Placental pericyte (primary cell): ENCODE results near the gene PRAMEF8. TPM values are rescaled to one million over a fixed set of nuclear protein-coding genes. Genes with fewer than 3 reads are reported as not detected.

Source experiments
- small RNA-seq: library from RNA; depleted of rRNA; stranded (forward); fragments of <200 nt; gene quantifications from one replicate; pipeline ENCODE3, GENCODE V24; 2012; ENCODE audit warnings: low replicate concordance
- total RNA-seq: library from RNA; depleted of rRNA; stranded (reverse); fragments of >200 nt; gene quantifications from 2 replicates; pipeline ENCODE4 v1.2.3, GENCODE V29; 2012

PRAMEF8 gene
- not detected in 2 replicates for total RNA-seq

DNA sequence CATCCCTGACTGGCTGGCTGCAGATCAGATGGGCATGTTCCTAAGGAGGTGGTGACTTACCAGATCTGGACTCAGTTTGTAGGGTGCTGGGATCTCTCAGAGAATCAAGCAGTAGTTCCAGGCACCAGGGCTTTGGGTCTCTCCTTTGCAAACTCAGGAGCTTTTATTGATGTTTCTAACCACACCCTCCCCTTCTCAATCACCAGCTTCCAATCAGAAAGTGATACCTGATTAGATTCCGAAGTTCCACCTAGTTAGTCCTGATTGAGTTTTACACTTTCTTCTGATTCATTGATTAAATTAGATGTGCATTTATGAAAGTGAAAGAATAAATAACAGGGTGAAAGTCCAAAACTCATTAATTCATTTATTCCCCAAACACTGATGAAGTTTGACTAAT, at the start of gene PRAMEF8:
PRAMEF8 (minus strand) TSS at position 101 of the 400 bp plus-strand sequence. CDS start 1,046 bp downstream, outside the sequence.

DNA sequence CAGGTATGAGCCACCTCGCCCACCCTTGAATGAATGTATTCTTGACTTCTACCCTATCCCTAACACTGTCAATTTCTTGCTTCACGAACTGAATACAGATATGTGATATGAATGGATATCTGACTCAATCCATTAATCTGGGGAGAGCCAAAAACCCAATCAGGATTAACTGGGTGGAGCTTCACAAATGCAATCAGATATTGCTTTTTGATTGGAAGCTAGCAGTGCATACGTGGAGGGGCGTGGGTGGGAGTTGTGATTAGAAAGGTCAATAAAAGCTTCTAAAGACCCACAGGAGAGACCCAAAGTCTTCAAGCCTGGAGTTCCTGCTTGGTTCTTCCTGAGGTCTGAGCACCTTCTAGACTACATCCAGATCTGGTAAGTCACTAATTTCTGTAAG, 30.3 kb upstream of the PRAMEF8 start, which contains the start of gene PRAMEF15:
PRAMEF15 (plus strand) TSS at position 301 of the 400 bp plus-strand sequence. CDS start 2,827 bp downstream, outside the sequence.

GRCh38 chr1:13303239-13303638, 18.3 kb upstream of the PRAMEF8 start, which contains the start of gene PRAMEF33:
TSS of gene PRAMEF33 (plus strand) at chr1:13303539. CDS start at chr1:13305955, 2,416 bp downstream.

DNA sequence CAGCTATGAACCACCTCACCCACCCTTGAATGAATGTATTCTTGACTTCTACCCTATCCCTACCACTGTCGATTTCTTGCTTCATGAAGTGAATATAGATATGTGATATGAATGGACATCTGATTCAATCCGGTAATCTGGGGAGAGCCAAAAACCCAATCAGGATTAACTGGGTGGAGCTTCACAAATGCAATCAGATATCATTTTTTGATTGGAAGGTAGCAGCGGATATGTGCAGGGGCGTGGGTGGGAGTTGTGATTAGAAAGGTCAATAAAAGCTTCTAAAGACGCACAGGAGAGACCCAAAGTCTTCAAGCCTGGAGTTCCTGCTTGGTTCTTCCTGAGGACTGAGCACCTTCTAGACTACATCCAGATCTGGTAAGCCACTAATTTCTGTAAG, 31.0 kb downstream of the PRAMEF8 start, which contains the start of gene PRAMEF5:
PRAMEF5 (plus strand) TSS at position 301 of the 400 bp plus-strand sequence. CDS start 5,071 bp downstream, outside the sequence.

Small RNAs within 50 kb of the gene (small RNA-seq; reads per million reads assigned to genes)
- not detected for gene RNU6-771P

Other genes with a start within 250 kb of the PRAMEF8 start
- not detected in 2 replicates for gene PRAMEF27, start 228.6 kb downstream of the PRAMEF8 start, total RNA-seq
- not detected in 2 replicates for gene HNRNPCL3, start 224.4 kb downstream of the PRAMEF8 start, total RNA-seq
- gene PRAMEF25, start 214.4 kb downstream of the PRAMEF8 start, total RNA-seq: not detected in 2 replicates
- not detected in 2 replicates for gene HNRNPCL2, start 168.3 kb downstream of the PRAMEF8 start, total RNA-seq
- not detected in 2 replicates for gene PRAMEF26, start 129.1 kb downstream of the PRAMEF8 start, total RNA-seq
- gene HNRNPCL4, start 119.5 kb downstream of the PRAMEF8 start, total RNA-seq: not detected in 2 replicates
- gene PRAMEF9, start 113.3 kb downstream of the PRAMEF8 start, total RNA-seq: not detected in 2 replicates
- gene PRAMEF13, start 83.7 kb downstream of the PRAMEF8 start, total RNA-seq: not detected in 2 replicates
- not detected in 2 replicates for gene PRAMEF18, start 59.0 kb downstream of the PRAMEF8 start, total RNA-seq
- not detected in 2 replicates for gene PRAMEF5, start 30.9 kb downstream of the PRAMEF8 start, total RNA-seq
- gene PRAMEF33, start 18.4 kb upstream of the PRAMEF8 start, total RNA-seq: not detected in 2 replicates
- not detected in 2 replicates for gene PRAMEF15, start 30.4 kb upstream of the PRAMEF8 start, total RNA-seq
- gene PRAMEF14, start 62.0 kb upstream of the PRAMEF8 start, total RNA-seq: not detected in 2 replicates
- gene PRAMEF19, start 86.8 kb upstream of the PRAMEF8 start, total RNA-seq: not detected in 2 replicates
- not detected in 2 replicates for gene PRAMEF17, start 104.5 kb upstream of the PRAMEF8 start, total RNA-seq
- not detected in 2 replicates for gene PRAMEF20, start 125.3 kb upstream of the PRAMEF8 start, total RNA-seq
- gene LRRC38, start 228.9 kb upstream of the PRAMEF8 start, total RNA-seq: not detected in 2 replicates